Measurements from ENCODE around the gene ANKRD55. TPM values are rescaled to one million over a fixed set of nuclear protein-coding genes. Genes with fewer than 3 reads are reported as not detected.

ANKRD55 gene
- total and polyA plus RNA-seq, 11 donors: 0.11 to 0.15 TPM; not detected in 9

DNA sequence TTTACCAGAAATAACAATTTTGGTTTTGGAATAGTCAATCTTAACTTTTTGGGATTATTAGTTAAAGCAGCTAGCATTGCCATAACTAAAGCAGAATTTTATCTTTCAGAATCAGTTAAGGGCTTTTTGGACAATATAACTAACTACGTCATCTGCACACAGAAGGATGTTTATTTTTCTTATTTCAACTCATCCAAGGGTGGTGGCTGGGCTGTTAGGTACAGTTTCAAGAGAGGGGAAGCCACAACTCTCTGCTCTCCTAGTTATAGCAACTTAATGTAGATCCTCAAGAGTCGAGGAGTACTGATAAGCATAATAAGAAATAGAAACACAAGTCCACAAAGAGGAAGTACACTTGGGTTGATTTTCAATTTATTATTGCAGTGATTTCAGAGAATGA is 65.6 kb downstream of the ANKRD55 start:
- ATAC-seq: no peak
- Histone ChIP-seq H3K27me3 (no peaks in the 10 kb centered on the region), H3K4me1 (peaks cover 0 to 70% (median 11%) of the 10 kb centered on the region in 12 donors), H3K36me3 (no peaks in the 10 kb centered on the region), H3K9me3 (no peaks in the 10 kb centered on the region), H3K4me3 (no peak overlapping the region), H3K27ac (peak overlapping the region in 1 of 12 donors; percentile 80)
- no peak for TF ChIP-seq POLR2A (IDR thresholded peaks at IDR 0.05)
- TF ChIP-seq, protein P1, sequence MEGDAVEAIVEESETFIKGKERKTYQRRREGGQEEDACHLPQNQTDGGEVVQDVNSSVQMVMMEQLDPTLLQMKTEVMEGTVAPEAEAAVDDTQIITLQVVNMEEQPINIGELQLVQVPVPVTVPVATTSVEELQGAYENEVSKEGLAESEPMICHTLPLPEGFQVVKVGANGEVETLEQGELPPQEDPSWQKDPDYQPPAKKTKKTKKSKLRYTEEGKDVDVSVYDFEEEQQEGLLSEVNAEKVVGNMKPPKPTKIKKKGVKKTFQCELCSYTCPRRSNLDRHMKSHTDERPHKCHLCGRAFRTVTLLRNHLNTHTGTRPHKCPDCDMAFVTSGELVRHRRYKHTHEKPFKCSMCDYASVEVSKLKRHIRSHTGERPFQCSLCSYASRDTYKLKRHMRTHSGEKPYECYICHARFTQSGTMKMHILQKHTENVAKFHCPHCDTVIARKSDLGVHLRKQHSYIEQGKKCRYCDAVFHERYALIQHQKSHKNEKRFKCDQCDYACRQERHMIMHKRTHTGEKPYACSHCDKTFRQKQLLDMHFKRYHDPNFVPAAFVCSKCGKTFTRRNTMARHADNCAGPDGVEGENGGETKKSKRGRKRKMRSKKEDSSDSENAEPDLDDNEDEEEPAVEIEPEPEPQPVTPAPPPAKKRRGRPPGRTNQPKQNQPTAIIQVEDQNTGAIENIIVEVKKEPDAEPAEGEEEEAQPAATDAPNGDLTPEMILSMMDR (IDR thresholded peaks at IDR 0.05): no peak
- WGBS, 4 donors: 67 to 70% (median 68%) methylated on average over 2 of the region's 2 CpGs
- intact Hi-C loops (cut with DNase I): no loop called here
- DNase-seq: no peak

DNA sequence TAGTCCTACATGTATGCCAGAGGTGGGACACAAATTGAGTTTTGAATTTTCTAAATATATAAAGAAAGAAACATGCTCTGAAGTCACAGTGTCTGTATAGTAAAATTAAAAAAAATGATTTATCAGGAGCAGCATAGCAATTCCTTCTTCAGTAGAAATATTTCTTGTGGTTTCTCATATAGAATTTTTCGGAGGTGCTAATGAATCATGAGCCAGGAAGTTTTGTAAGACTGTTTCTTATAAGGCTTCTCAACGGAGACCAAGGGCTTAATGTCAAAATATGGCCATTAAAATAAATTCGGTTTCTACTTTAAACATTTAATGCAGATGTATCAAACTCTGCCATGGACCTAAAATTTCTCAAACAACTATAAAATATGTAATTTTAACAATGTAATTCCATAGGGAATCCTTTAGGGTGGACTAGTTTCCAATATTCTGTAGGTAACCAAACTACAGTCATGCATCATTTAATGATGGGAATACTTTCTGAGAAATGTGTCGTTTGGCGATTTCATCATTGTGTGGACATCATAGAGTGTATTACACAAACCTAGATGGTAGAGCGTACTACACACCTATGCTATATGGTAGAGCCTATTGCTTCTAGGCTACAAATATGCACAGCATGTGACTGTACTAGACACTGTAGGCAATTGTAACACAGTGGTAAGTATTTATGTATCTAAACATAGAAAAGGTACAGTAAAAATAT is 66.3 kb downstream of the ANKRD55 start:
- TF ChIP-seq POLR2A (IDR thresholded peaks at IDR 0.05): no peak
- TF ChIP-seq, protein P1 (IDR thresholded peaks at IDR 0.05): no peak
- Histone ChIP-seq H3K27me3 (no peaks in the 10 kb centered on the region), H3K27ac (peak overlapping the region in 1 of 12 donors; percentile 80), H3K4me3 (no peak overlapping the region), H3K4me1 (peaks cover 0 to 70% (median 11%) of the 10 kb centered on the region in 12 donors), H3K36me3 (no peaks in the 10 kb centered on the region), H3K9me3 (no peaks in the 10 kb centered on the region)
- DNase-seq (no peak), ATAC-seq (no peak)
- 89 to 95% (median 93%) methylated on average over 6 of the region's 6 CpGs for WGBS, 4 donors
- intact Hi-C loops (cut with DNase I): no loop called here

DNA sequence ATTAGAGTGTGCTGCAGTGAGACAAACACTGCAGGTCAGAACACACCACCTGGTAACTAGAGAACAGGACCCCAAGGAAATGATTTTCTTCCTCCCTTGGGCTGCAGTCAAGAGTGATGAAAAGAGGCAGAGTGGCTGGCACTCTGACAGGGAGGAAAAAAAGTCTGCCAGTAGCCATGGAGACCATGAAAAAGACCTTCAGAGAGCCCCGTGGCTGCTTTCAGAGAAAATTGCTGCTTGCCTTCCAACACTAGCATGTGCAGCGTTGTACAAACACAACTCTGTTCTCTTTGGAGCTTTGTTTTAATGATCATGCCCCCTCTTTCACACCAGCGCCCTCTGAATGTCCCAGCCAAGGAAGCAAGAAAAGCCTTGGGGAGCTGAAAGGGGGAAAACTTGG is 68.8 kb downstream of the ANKRD55 start:
- Histone ChIP-seq H3K4me1 (peaks cover 0 to 67% (median 1%) of the 10 kb centered on the region in 12 donors), H3K27me3 (no peaks in the 10 kb centered on the region), H3K36me3 (no peaks in the 10 kb centered on the region), H3K4me3 (no peak overlapping the region), H3K9me3 (no peaks in the 10 kb centered on the region), H3K27ac (no peak overlapping the region)
- TF ChIP-seq POLR2A (IDR thresholded peaks at IDR 0.05): no peak
- TF ChIP-seq, protein P1 (IDR thresholded peaks at IDR 0.05): no peak
- ATAC-seq (no peak), DNase-seq (no peak)
- intact Hi-C loops (cut with DNase I): no loop called here
- WGBS, 4 donors: 48 to 54% (median 51%) methylated on average over 3 of the region's 3 CpGs

DNA sequence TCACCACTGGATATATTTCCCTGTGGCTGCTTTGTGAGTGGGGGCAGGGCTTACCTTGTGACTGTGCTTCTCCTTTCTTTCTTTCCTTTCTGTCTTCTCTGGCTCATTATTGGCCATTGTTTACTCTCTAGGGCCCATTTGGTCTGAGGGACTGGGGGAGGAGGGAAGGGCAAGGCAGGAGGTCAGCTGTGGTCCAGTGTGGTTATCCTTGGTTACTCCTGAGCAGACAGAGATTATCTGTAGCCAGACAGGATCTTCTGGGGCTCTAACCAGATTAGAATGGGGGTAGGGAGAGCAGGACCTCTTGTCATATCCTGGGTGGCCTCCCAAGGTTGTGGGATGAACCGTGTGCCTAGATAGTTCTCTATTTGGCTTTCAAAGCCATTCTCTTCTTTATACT is 71.2 kb downstream of the ANKRD55 start:
- Histone ChIP-seq H3K36me3 (no peaks in the 10 kb centered on the region), H3K27ac (peak overlapping the region in 1 of 12 donors; percentile 23), H3K27me3 (no peaks in the 10 kb centered on the region), H3K4me1 (peaks cover 0 to 67% (median 0%) of the 10 kb centered on the region in 12 donors), H3K9me3 (no peaks in the 10 kb centered on the region), H3K4me3 (no peak overlapping the region)
- WGBS, 4 donors: 58 to 83% (median 64%) methylated on average over 1 of the region's 1 CpG
- no peak for ATAC-seq
- DNase-seq: no peak
- intact Hi-C loops (cut with DNase I): no loop called here
- no peak for TF ChIP-seq POLR2A (IDR thresholded peaks at IDR 0.05)
- TF ChIP-seq, protein P1 (IDR thresholded peaks at IDR 0.05): no peak

All from heart left ventricle (tissue), 16 donors.